Activated CD4-positive, alpha-beta T cell treated with anti-CD3 and anti-CD28 coated beads, Interleukin-2, amount 50 U/mL, for 1 hour (primary cell): ENCODE data around the gene NID1.

ENCODE experiments used
- DNase-seq: peaks from one replicate; pipeline ENCODE4 v3.0.0-alpha.2; 2020

NID1 gene

GRCh38 chr1:236064674-236065508, at the start of gene NID1:
Gene NID1, minus strand, starts transcription at chr1:236065090. Its CDS starts 11 bp downstream, at chr1:236065079.
- DNase-seq = peak; percentile 10

GRCh38 chr1:236114076-236114747, 49.3 kb upstream of the NID1 start:
- DNase-seq = no peak

GRCh38 chr1:236113324-236114032, 48.6 kb upstream of the NID1 start:
- DNase-seq = no peak

- DNase-seq = no peak
Observed at GRCh38 chr1:236112332-236112627, 47.4 kb upstream of the NID1 start.

- DNase-seq = no peak
Observed at GRCh38 chr1:236111527-236112331, 46.8 kb upstream of the NID1 start.

GRCh38 chr1:236110137-236110536, 45.2 kb upstream of the NID1 start:
- DNase-seq = no peak

GRCh38 chr1:236108027-236108648, 43.2 kb upstream of the NID1 start:
- DNase-seq = no peak

GRCh38 chr1:236107121-236107907, 42.4 kb upstream of the NID1 start:
- DNase-seq = no peak

- DNase-seq = peak; percentile 53
Observed at GRCh38 chr1:236103646-236104218, 38.8 kb upstream of the NID1 start.

- DNase-seq = no peak
Observed at GRCh38 chr1:236103059-236103458, 38.2 kb upstream of the NID1 start.

GRCh38 chr1:236102611-236103010, 37.7 kb upstream of the NID1 start:
- no peak for DNase-seq

GRCh38 chr1:236101233-236102200, 36.6 kb upstream of the NID1 start:
- no peak for DNase-seq

GRCh38 chr1:236100799-236101198, 35.9 kb upstream of the NID1 start:
- no peak for DNase-seq

- DNase-seq = no peak
Observed at GRCh38 chr1:236099355-236099974, 34.6 kb upstream of the NID1 start.

- DNase-seq = no peak
Observed at GRCh38 chr1:236098267-236098666, 33.4 kb upstream of the NID1 start.

GRCh38 chr1:236096660-236097482, 32.0 kb upstream of the NID1 start:
- DNase-seq = peak; percentile 73

- DNase-seq = no peak
Observed at GRCh38 chr1:236095705-236096520, 31.0 kb upstream of the NID1 start.

GRCh38 chr1:236092899-236093298, 28.0 kb upstream of the NID1 start:
- DNase-seq = no peak
